Activated CD4-positive, alpha-beta T cell treated with anti-CD3 and anti-CD28 coated beads, Interleukin-2, amount 50 U/mL, for 48 hours (primary cell): ENCODE measurements around the gene MYO18B.

ENCODE experiments used
- DNase-seq, 2 experiments: peaks; one replicate each; pipeline ENCODE4 v3.0.0-alpha.2; 2020

Gene MYO18B

DNA sequence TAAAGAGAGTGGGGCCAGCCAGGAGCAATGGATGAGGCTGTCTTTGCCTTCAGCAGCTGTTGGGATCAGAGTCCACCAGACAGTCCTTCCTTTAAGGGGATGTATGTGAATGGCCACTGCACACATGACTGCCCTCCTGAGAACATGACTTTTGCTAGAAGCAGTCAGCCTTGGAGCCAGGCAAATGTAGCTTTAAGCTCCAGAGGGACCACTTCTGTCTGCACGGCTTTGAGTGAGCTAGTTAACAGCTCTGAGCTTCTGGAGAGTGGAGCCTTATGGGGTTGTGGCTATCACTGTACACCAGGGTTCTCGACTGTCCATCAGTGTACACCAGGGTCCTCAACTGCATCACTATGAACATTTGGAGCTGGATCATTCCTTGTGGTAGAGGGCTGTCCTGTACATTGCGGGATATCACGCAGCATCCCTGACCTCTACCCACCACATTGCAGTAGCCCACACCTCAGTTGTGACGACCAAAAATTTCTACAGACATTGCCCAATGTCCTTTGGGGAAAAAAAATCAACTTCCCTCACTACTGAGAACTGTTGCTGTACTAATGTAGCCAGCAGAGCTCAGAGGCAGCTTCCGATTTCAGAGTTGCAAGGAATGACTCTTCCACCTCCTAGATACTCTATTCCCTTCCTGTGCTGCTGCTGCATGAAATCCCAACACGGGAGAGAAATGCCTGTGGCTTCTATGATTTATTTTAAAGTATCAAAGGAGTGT lies 169.4 kb downstream of the MYO18B start:
- DNase-seq: no peak

DNA sequence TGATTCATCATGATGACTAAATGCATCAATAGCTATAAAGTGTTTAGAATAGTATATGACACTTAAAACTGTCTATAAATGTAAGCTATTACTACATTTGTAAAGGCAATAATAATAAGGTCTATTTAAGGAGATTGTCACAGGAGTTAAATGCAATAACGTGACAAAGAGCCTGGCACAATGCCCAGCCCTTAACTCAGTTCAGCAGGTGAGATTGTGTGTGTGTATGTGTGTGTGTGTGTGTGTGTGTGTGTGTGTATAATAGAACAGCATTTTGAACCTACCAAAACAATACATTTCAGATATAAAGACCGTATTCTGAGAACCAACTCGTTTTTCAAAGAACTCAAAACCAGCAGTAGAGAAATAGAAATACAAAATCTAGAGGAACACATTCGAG lies 177.5 kb downstream of the MYO18B start:
- DNase-seq: no peak

DNA sequence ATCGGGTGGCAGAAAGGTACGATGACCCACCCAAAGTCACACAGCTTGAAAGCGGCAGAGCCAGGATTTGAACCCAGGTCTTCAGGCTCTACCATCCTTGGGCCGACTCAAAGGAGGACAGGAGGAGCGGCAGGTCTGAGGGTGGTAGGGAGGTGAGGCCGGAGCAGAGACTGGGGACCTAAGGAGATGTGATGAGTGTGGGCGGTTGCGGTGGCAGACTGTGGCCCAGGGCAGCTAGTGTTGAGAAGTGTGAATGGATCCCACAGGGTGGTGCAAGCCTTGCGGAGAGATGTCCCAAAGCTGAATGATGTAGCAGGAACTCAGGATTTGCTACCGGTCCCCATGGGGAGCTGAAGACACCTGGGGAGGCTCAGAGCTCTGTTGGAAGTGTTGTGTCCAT lies 180.2 kb downstream of the MYO18B start:
- DNase-seq: no peak

DNA sequence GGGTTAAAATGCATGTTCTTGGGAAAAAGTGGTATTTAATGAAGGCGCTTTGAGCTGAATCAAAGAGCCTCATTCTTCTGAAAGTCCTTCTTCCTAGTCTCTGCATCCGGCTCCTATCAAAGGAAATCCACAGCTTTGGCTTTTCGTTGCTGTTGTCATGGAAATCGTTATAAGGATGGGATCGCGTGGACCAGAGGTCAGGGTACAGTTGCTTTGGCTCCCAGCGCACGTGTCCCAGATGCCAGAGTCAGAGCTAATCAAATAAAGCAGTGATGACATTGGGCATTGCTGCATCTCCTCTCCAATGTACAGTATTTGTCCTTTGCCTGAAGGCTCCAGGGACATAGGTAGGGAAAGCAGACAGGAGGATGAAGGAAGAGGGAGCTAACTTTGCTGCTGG lies 181.9 kb downstream of the MYO18B start:
- no peak for DNase-seq

DNA sequence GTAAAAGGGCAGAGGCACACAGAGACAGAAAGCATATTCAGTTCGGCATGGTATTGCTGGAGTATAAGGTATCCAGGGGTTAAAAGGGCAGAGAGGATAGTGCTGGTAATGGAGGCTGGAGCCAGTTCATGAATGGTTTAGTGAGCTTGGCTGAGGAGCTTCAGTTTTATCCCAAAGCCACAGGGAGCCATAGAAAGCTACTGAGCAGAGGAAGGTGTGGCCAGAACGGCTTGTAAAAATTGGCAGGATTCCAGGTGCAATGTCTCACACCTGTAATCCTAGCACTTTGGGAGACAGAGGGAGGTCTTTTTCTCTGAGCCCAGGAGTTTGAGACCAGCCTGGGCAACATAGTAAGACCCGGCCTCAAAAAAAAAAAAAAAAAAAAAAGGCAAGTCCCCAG lies 186.1 kb downstream of the MYO18B start:
- DNase-seq: no peak

DNA sequence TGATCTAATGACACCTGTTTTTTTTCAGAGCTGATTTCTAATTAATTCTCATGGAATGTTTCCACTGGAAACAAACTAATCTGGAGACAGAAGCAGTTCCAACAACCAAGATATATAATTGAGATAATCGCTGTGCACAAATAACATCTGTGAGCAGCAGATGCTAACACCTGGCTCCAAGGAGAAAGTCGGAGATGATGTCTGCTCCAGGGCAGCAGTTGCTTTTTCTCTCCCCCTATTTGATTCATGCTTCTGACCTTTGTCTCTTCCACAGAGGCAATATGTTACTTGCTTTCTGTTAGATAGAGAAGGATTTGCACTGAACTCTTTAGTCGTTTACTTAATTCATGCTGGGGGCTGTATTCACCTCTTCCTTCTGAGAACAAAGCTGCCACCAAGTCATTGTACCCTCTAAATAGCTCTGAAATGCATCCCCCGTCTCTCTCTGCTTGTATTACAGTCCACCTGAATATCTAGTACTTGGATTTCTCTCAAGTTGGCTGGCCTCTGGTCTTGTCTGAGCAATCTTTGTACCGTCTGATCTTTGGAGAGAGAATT lies 187.4 kb downstream of the MYO18B start:
- DNase-seq: no peak

DNA sequence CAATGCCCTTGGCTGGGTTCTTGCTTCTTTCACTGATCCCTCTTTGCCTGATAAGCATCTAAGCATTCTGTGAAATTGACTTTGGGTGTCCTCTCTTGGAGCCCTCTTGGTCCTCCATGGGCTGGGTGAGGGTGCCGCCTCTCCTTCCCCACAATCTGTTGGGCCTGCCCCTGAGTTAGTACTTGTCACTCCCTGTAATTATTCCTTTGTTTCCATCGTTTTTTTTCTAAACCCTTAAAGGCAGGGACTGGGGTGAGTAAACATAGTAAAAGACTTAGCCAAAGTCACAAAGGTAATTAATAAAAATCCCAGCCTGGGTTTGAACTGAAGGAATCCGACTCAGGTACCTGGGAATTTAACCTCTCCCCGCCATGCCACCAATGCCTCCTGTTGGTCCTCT lies 188.1 kb downstream of the MYO18B start:
- no peak for DNase-seq

DNA sequence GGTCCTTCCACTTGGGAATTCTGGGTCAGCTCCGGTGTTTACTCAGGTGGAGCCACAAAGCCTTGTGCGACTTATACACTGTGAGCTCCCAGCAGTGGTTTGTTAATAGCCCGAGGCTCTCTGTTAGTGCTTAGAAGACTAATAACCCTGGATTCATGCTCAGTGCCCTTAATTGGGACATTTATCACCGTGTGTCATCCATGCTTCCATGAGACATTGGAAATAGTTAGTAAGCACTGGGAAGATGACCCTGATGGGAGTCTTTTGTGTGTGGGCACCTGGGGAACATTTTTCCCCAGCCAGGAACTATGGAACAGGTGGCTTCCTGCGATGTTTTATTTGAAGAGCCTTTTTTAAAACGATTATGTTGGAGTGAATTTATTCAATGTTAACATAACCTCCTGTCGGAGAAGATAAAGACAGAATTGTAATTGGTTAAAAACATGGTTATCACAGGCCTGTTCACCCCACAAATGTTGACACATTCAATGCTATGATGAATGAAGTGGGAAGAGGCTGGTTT lies 188.9 kb downstream of the MYO18B start:
- DNase-seq: no peak

DNA sequence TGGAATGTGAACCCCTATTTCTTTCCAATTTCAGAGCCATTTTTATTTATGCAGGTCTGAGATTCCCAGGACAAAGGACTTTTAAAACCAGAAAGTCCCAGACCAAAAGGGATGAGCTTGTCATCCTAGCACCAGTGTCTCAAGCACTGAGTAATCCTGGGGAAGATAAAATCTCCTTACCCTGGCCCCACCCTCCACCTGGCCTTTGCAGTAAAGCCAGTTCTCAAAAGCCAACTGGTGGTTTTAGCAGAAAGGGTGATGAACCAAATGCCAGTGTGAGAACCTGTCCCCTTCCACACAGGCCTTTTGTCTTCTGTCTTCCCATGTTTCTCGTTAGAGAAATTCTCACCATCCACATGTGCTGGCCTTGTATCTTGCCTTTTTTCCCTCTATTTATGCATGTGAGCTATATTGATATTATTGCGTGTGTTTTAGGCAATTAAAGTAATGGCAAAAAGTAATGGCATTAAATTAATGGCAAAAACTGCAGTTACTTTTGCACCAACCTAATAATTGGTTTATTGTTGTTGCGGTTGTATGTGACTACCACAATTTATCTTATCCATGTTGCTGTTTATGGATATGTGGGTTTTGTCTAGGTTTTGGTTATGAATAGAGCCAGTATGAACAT lies 191.3 kb downstream of the MYO18B start:
- no peak for DNase-seq

DNA sequence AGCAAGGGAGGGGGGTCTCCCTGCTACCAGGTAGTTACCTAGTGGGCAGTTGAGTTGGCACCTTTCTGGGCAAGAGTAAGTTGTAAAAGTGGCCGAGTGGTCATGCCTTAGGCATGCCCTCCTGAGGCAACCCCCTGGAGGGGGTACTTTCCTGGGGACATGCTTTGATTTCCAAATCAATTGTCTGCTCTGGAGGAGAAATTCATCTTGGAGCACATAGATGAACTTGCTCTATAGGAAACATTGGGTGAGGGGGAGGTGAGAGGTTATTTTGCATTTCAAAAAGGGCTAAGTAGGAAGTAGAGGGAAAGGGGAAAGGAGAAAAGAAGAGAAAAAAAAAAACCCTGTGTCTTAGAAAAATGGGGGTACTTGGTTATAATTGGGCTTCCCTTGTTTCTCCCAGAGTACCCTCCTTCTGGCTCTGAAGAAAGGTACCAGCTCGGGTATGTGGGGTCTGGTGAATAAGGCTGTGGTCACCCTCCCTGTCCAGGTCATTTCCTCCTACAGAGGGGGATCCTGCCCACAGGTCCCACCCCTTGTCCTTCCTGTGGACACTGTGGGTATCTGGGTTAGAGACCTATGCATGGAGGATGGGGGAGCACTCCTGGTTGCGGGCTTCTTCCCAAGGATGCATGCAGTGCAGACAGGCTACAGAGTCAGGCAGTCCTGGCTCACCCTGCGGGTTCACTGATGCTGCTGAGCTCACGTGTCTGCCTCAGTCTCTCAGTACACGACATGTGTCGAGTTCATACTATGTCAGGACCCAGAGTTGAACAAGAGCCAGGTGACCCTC lies 193.5 kb downstream of the MYO18B start:
- no peak for DNase-seq

DNA sequence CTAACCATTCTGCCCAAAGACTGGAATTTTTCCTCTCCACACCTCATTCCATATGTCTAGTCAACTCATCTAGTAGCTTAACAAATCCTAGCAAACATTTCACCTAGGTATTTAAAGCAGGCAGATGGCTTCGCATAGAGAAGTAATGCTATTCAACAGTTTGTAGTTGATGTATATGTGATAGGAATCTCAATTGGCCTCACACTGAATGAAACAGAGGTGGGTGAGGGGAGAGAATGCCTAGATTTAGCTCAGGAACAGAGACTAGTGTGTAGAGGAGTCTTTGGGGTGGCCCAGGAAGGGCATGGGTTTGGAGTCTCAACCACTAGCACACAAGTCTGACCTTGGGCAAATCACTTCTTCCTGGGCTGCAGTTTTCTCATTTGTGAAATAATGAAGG lies 196.2 kb downstream of the MYO18B start:
- DNase-seq: no peak

DNA sequence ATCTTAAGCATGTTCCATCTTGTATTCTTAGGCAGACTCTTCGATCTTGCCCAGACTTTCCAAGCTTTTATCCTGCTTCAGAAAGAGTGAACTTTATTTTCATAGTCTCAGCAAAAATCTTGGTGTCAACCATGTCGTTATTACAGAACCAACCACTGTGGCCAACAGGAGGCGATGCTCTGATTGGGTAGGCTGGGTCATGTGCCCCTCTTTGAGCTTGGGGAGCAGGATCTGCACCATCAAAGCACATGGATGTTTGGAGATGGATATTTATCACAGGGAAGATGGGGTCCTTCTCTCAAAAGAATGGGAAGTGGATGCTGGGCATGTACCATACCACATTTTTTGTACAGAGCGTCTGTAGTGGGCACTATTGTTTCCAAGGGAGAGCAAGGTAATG lies 197.4 kb downstream of the MYO18B start:
- DNase-seq: no peak

DNA sequence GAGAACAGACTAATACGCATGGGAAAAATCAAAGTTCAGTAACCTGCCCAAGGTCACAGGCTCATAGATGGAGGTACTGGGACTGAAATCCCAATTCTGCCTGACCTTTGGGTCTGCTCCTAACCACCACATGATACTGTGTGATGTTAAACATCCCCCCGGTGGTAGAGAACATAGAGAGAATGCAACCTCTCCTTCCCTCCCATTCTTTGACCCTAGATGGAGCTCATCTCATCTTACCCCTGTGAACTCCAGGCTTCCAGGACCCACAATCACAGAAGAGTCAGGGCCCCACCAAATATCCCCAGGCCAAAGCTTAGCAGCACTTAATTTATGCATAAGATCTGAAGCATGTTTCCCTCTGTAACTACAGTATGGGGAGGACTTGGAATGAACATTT lies 198.5 kb downstream of the MYO18B start:
- DNase-seq: no peak

DNA sequence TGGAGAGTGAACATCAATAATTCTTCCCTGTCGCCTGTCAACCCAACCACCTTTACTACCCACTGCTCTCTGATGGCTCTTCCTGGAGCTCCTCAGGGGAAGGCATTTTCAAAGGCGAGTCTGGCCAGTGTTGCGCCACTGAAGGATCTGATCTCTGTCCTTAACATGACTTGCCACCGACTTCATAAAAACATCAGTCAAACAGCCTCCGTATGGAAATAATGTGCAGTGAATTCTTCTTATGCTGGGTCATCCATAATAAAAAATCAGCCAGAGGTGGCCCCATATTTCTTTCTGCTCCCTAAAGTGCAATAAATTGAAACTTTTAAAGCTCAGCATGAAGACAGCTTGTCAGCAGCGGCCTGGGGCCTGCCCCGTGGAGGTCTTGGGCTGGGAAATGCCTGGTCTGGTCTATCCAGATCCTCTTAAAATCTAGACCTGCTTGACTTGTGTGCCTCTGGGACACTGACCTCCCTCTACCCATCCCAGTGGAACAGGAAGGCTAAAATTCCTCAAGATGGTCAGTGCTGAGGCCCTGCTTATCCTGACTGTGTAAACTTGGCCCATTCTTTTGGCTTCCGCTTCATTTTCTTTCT lies 199.5 kb downstream of the MYO18B start:
- no peak for DNase-seq

DNA sequence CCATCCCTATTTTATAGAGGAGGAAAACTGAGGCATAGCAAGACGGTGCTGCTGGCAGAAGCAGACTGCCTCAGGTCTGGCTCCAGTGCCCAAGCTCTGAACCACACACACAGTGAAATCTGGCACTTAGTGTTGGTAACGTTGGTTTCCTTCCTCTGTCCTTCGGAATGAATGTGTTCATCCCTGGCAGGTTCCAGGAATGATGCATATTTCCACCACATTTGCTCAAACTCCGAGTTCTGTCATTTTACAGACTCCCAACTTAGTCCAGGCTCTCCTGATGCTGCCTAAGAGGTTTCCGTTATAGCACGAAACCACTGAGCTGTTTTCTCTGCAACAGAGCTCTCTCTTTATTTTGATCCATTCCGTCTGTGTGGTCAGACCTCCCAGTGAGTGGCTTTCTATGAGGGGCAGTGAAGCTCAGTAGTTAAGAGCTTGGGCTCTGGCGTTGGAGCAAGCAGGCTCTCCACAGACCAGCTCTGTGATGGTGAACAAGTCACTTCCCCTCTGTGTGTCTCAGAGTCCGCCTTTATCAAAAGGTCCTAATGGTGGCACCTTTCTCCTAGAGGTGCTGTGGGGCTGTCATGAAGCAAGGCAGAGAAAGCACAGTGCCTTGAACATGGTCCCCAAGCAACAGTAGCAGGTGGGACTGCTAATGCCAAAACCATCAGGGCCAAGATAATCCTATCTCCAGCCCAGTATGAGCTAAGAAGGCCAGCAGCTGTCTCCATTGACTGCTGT lies 200.3 kb downstream of the MYO18B start:
- no peak for DNase-seq

DNA sequence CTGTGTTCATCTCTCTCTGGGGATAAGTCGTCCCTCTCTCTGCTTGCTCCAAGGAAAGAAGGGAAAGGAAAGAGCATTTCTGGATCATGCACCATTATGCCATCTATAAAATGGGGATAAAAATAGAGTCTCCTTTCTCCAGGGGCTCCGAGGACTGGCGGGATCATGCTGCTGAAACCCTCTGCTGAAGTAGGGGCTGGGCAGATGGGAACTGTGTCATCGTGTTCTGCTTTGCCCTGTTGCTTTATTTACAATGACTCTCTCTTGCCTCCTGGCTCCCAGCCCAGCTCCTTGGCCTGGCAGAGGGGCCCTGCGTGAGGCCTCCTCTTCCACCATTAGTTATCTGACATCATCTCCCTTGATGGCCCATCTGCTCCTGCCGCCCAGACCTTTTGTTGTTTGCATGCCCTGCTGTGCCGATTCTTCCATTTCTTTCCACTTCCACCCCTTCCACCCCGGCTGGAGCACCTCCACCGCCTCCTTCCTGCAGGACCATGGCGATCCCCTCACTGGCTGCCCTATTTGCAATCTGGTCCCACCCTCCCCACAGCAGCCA lies 200.9 kb downstream of the MYO18B start:
- no peak for DNase-seq

DNA sequence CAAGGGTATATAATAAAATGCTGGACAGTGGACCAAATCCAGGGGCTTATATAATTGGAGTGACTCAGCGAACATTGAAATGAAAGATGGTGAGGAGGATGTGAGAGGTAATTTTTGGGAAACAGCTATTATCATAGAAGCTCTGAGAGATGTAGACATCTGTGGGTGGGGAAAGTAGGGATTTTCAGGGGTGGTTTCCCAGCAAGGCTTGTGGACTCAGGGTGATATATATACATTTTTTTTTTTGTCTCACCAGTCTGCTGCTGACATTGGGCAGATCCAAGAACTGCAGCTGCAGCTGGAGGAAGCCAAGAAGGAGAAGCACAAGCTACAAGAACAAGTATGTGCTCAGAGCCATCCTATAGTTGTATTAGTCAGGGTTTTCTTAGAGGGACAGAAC lies 208.1 kb downstream of the MYO18B start:
- no peak for DNase-seq

DNA sequence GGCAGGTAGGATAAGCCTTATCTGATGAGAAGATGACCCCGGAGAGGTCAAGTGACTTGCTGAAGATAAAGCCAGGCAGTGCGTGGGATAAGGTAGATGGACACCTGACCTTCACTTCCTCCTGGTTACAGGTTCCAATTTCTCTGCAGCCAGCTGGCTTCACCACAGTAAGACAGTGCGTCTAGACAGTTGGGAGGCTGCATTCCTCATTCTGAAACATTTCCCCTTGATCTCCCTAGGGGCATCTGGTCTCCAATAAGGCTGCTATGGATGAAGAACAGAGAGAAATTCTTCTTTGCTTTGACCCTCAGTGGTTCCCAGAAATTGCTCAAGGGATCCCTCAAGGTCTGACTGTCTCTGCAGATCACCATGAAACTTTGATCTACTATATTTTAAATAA lies 211.3 kb downstream of the MYO18B start:
- DNase-seq: no peak

DNA sequence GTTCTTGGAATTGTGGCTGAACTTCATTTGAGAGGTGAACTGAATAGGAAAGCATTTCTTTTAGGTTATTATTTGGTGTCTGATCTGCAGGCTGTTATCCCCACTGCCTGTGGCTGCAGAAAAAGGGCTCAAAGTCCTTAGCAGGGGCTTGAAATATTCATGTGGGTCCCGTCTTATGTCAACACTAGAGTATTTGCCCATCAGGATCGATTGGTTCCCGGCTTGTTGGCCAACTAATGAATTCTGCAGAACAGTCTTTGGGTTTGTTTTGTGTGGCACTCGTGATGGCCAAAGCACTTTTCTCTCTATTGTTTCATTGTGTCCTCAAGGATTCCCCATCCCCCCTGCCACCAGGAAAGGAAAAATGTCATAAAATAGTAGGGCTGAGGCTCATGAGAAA lies 211.9 kb downstream of the MYO18B start:
- no peak for DNase-seq

DNA sequence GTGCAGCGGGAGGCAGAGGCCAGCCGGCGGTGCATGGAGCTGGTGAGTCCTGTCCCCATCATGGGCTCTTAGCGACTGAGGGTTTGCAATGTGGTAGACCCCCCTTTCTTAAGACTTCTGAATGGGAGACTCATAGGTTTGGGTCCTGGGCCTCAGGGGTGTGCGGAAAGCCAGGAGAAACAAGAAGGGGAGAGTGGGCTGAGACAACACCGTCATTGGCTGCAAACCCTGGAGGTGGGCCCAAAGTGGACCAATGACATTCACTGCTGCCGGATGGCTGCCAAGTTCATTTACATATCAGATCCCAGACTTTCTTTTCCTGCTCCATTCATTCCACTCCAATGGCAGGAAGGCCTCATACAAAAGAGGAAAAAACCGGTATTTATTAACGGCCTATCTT lies 213.3 kb downstream of the MYO18B start:
- DNase-seq: no peak

DNA sequence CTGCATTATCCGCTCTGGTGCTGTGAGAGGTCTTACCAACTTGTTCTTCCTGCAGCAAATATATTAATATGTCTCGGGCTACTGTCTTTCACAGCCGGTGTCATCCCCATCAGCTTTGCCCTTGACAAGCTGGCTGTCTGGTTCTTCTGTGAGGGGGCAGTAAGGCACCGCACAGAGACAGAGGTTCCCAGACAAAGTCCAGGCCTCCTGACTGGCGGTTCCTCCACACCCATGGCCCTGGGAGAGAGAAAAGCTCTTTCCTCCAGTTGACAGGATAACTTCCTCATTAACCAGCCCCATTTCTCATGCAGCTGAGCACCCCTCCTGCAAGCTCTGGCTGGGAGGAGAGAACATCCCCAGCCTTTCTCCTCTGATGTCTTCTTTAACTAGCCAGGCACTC lies 214.8 kb downstream of the MYO18B start:
- no peak for DNase-seq
